Retina (tissue), 1 donor: ENCODE measurements around the gene GBF1.

Source experiments
- DNase-seq: peaks from one replicate; pipeline ENCODE4 v3.0.0-alpha.2; 2016

GBF1 gene

GRCh38 chr10:102309236-102309635 lies 63.9 kb downstream of the GBF1 start:
- no peak for DNase-seq

- no peak for DNase-seq
Measured at GRCh38 chr10:102309916-102310315, 64.6 kb downstream of the GBF1 start.

- DNase-seq: peak; percentile 63
Measured at GRCh38 chr10:102310361-102311024, 65.2 kb downstream of the GBF1 start.

GRCh38 chr10:102311025-102311420 lies 65.7 kb downstream of the GBF1 start:
- DNase-seq: no peak

GRCh38 chr10:102312683-102313082 lies 67.4 kb downstream of the GBF1 start:
- DNase-seq: no peak

GRCh38 chr10:102313221-102313896 lies 68.0 kb downstream of the GBF1 start:
- peak; percentile 29 for DNase-seq

GRCh38 chr10:102314801-102315200 lies 69.5 kb downstream of the GBF1 start:
- DNase-seq: no peak

GRCh38 chr10:102316421-102316820 lies 71.1 kb downstream of the GBF1 start:
- DNase-seq: no peak

- DNase-seq: no peak
Measured at GRCh38 chr10:102322914-102323313, 77.6 kb downstream of the GBF1 start.

- DNase-seq: no peak
Measured at GRCh38 chr10:102324061-102324460, 78.7 kb downstream of the GBF1 start.

- no peak for DNase-seq
Measured at GRCh38 chr10:102326031-102326430, 80.7 kb downstream of the GBF1 start.

GRCh38 chr10:102327002-102327401 lies 81.7 kb downstream of the GBF1 start:
- no peak for DNase-seq

- no peak for DNase-seq
Measured at GRCh38 chr10:102327641-102328040, 82.3 kb downstream of the GBF1 start.

- no peak for DNase-seq
Measured at GRCh38 chr10:102332772-102333171, 87.4 kb downstream of the GBF1 start.

- no peak for DNase-seq
Measured at GRCh38 chr10:102334101-102334500, 88.8 kb downstream of the GBF1 start.

GRCh38 chr10:102335184-102335583 lies 89.9 kb downstream of the GBF1 start:
- DNase-seq: no peak

- no peak for DNase-seq
Measured at GRCh38 chr10:102341038-102341688, 95.8 kb downstream of the GBF1 start.

GRCh38 chr10:102342458-102342857 lies 97.1 kb downstream of the GBF1 start:
- DNase-seq: no peak

- no peak for DNase-seq
Measured at GRCh38 chr10:102342958-102343357, 97.6 kb downstream of the GBF1 start.

GRCh38 chr10:102344067-102344466 lies 98.7 kb downstream of the GBF1 start:
- DNase-seq: no peak

GRCh38 chr10:102347236-102347828 lies 102.0 kb downstream of the GBF1 start:
- peak; percentile 58 for DNase-seq

GRCh38 chr10:102352066-102352715 lies 106.9 kb downstream of the GBF1 start:
- peak; percentile 81 for DNase-seq

- DNase-seq: peak; percentile 12
Measured at GRCh38 chr10:102354451-102354850, 109.1 kb downstream of the GBF1 start.
